ENCODE results near the gene CRMP1.

The CRMP1 gene

DNA sequence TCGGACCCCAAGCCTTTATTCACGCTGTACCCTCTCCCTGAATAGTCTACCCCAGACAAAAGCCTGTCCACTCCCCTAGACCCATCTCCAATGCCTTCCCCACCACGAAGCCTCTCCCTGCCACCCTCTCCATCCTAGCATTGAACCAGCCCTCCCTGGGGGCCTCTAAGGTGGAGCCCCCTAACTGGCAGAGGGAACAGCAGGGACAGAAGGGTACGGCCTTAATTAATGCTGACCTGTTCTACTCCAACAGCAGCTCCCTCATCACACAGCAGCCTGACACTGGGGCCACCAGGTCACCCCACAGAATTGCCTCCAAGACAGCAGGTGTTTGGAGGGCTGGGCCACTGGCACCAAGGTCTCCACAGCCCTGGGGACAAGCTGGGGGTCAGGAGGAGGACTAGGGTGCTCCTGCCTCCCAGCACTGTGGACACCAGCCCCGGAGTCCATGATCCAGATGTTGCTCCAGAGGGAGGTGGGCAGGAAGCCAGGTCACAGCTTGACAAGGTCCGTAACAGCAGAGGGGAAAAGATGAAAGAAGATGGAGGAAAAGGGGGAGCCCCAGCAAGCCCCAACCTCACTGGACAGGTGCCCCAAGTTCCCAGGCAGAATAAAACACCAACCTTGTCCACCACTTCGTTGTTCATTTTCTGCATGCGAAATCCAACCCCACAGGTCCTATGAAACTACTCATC is 3.7 kb downstream of the CRMP1 start:
- no peak for DNase-seq

DNA sequence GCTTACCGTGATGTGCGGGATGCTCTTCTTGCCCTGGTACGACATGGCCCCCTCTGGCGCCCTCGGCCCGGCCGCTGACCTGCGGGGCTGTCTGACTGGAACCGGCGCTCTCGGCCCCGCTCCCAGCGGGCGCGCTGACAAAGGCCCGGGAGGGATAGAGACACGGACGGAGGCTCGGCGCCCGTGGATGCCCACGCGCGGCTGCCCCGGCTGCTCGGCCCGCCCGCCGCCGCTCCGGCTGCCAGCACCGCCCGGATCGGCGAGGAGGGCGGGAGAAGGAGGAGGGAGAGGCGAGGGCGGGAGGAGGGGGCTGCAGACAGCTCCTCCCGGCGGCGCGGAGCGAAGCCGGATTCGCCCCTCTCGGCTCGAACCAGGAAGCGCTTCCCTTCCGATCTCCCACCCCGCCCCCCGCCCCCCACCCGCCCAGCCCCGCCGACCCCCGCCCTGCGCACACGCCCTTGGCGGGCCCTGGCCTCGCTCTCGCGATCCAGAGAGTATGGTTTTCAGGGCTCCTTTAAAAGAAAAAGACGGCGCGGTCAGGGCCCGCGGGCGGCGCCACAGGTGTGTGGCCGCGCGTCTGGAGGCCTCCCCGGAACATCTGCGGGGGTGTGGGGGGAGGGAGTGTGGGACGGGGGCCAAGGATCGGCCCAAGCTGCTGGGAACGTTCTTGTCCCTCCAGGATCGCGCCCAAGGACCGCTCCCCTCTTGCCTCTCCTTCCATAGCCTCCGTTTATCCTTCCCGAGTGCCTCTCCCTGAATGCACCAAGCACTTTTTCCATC is 4.5 kb downstream of the CRMP1 start:
- DNase-seq, result peak in 22 of 51 donors; percentile 12 to 67 (median 44)

DNA sequence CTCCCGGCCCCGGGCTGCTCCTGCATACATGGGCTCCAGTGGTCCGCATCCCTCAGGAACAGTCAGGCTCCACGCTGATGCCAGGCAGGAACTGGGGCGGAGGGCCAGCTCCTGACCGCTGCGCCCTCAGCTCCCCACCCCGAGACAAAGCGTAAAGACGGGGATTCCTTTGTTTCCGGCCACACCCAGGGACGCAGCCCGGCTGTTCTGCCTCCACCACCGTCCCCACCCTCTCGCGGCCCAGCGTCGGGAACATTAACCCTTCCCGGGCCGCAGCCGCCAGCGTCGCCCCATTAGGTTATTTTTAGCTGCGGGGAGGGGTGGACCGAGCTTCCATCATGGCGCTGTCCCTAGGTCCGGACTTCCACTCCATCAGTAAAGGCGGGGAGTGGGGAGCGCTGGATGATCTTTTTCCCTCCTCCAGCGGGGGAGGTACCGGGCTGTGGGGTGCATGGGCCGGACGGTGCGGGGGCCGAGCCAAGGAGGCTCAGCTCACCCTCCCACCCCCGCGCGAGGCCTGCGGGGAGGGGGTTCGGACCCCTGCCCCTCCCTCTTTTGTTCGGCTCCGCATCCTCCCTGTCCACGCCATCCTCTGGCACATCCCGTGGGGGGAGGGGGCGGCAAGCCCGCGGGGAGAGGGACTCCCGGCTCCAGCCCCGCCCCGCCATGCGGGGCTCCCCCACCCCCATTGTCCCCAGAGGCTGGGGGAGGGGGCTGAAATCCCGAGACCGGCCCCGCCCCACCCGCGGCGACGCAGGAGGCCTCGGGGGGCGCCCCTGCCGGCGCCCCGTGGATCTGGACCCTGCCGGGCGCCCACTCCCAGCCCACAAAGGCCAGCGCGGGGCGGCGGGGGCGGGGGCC is 5.3 kb downstream of the CRMP1 start:
- peak in 3 of 51 donors; percentile 10 to 45 (median 27) for DNase-seq

GRCh38 chr4:5887011-5887360 is 5.9 kb downstream of the CRMP1 start:
- peak in 1 of 51 donors; percentile 23 for DNase-seq

DNA sequence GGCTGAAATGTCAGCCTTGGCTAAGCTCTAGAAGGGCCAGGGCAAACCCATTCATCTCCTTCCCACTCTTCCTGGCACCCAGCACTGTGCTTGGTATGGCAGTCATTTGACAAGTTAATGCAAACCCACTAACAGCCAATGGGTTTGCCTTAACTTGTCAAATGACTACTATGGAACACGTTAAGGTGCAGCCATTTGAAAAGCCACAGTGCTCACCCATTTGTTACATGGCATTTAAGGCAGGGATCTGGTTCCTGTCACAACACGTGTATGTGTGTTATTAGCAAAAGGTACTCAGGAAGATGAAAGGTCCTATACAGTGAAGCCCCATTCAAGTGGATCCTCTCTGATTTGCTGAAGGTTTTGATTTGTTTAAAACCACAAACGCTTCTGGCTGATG is 7.2 kb downstream of the CRMP1 start:
- DNase-seq, result no peak

GRCh38 chr4:5884796-5885195 is 8.1 kb downstream of the CRMP1 start:
- DNase-seq, result no peak

DNA sequence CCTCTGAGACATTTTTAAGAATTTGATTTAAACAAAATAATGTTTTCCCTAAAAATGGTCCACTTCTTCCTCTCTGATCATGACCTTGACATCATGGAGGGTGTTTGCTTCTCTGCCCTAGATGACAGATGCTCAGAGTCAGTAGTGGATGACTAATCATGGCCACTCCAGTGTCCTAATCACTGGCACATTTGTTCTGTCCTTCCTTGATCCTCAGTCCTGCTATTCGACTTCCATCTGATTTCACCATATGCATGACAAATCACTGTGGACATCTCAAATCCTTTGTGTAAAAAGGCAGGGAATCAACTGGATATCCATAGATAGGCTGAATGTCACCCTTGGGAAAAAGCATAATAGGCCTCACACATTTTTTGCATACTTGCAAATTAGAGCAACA is 9.0 kb downstream of the CRMP1 start:
- no peak for DNase-seq

DNA sequence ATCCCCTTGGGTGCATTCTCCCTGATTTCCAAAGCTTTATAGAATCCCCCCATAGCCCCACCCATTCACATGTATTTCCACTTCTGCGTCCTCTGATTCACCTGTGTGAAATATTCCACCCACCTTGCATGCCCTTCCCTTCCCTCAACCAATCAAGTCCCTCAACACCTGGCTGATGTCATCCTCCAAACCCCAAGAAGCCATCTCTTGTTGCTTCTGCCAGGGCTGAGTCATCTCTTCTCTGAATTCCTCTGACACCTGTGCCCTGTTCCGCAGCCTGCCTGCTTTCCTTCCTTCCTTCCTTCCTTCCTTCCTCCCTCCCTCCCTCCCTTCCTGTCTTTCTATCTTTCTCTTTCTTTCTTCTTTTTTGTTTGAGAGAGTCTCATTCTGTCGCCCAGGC is 9.9 kb downstream of the CRMP1 start:
- peak in 1 of 51 donors; percentile 41 for DNase-seq

DNA sequence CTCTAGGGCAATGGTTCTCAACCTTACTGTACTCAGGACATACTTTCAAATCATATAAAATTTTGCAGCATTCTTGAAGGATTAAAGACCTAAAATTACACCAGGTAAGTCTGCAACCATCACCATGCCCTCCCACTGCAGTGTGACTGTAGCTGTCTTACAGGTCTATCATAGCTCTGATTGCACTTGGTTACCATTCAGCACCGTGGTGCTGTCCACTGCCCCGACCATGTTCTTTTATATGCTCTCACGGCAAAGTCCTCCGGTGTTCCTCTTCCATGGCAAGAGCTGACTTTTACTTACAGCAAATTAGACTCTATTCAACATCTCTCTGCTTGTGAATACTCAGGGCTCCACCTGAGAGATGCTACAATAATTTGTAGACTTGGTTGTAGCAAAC is 11.5 kb downstream of the CRMP1 start:
- DNase-seq, result no peak

GRCh38 chr4:5878359-5878758 is 14.5 kb downstream of the CRMP1 start:
- DNase-seq, result no peak

GRCh38 chr4:5877392-5877791 is 15.5 kb downstream of the CRMP1 start:
- no peak for DNase-seq

GRCh38 chr4:5874811-5875449 is 18.0 kb downstream of the CRMP1 start:
- DNase-seq, result peak in 8 of 51 donors; percentile 20 to 70 (median 42)

- peak in 1 of 51 donors; percentile 32 for DNase-seq
Observed at GRCh38 chr4:5870701-5871100, 22.2 kb downstream of the CRMP1 start.

GRCh38 chr4:5869966-5870619 is 22.8 kb downstream of the CRMP1 start:
- DNase-seq, result no peak

GRCh38 chr4:5867866-5868265 is 25.0 kb downstream of the CRMP1 start:
- no peak for DNase-seq

GRCh38 chr4:5866841-5867813 is 25.8 kb downstream of the CRMP1 start:
- no peak for DNase-seq

DNA sequence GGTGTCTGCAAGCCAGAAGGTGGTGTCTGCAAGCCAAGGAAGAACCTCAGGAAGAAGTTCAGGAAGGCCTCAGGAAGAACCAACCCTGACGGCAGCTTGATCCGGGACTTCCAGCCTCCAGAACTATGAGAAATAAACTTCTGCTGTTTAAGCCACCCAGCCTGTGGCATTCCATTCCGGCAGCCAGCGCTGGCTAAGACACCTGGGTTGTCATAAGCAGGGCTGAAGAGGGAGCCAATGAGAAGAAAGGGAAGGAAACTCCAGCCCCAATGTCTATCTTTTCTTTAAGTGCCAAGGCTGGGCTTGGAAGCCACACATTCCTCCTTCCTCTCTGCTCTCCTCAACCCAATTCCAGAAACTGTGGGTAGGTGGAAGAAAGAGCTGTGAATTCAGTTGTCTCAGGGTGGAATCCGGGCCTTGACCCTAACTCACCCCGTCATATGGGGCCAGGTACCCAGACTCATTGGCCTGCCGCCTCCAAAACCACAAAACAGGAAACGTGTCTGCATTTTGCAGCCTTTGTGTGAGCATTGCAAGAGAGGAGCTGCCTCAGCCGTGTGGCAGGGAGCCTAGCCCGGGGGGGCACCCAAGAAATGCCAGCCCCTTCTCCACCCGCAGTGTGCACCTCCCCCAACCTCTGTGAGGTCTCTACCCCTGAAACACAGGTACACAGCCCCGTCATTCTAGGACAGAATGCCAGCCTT is 26.8 kb downstream of the CRMP1 start:
- DNase-seq, result no peak

GRCh38 chr4:5863461-5864113 is 29.3 kb downstream of the CRMP1 start:
- peak in 5 of 51 donors; percentile 9 to 65 (median 47) for DNase-seq
